Muscle of back (tissue), 11 donors: ENCODE measurements around the gene MYOZ3. TPM values are rescaled to one million over a fixed set of nuclear protein-coding genes. Genes with fewer than 3 reads are reported as not detected.

Experiments used
- DNase-seq, 3 donors: peaks; one replicate each; pipeline versions ENCODE4 v3.0.0 to v3.0.0-alpha.2; 2013
- polyA plus RNA-seq, 10 donors: library from polyadenylated mRNA; unstranded; fragments of 120-200 nt; gene quantifications; one replicate each; pipeline ENCODE4 v1.2.1, GENCODE V29; 2013; ENCODE audit not compliant: insufficient read length in 10 of 10

Gene MYOZ3
- polyA plus RNA-seq, 10 donors: 9.8 to 20.8 (median 12.3) TPM

GRCh38 chr5:150641006-150641570 is 20.0 kb upstream of the MYOZ3 start:
- DNase-seq: peak in 1 of 3 donors; percentile 62

- DNase-seq: no peak
Observed at GRCh38 chr5:150641824-150642566, 19.1 kb upstream of the MYOZ3 start.

GRCh38 chr5:150642567-150642927 is 18.5 kb upstream of the MYOZ3 start:
- DNase-seq: peak in 2 of 3 donors; percentile 79 to 84

GRCh38 chr5:150642991-150643710 is 17.9 kb upstream of the MYOZ3 start:
- no peak for DNase-seq

GRCh38 chr5:150644058-150644457 is 17.0 kb upstream of the MYOZ3 start:
- no peak for DNase-seq

- DNase-seq: no peak
Observed at GRCh38 chr5:150644514-150644913, 16.5 kb upstream of the MYOZ3 start.

- peak in 1 of 3 donors; percentile 79 for DNase-seq
Observed at GRCh38 chr5:150645070-150645700, 15.9 kb upstream of the MYOZ3 start.

GRCh38 chr5:150647275-150648251 is 13.5 kb upstream of the MYOZ3 start:
- DNase-seq: peak in 1 of 3 donors; percentile 74

- no peak for DNase-seq
Observed at GRCh38 chr5:150648294-150649107, 12.6 kb upstream of the MYOZ3 start.

GRCh38 chr5:150649108-150650020 is 11.7 kb upstream of the MYOZ3 start:
- no peak for DNase-seq

GRCh38 chr5:150650021-150651006 is 10.7 kb upstream of the MYOZ3 start:
- no peak for DNase-seq

- no peak for DNase-seq
Observed at GRCh38 chr5:150651382-150651781, 9.7 kb upstream of the MYOZ3 start.

- peak in 1 of 3 donors; percentile 21 for DNase-seq
Observed at GRCh38 chr5:150651924-150652671, 9.0 kb upstream of the MYOZ3 start.

- peak in 1 of 3 donors; percentile 48 for DNase-seq
Observed at GRCh38 chr5:150653145-150653761, 7.8 kb upstream of the MYOZ3 start.

- DNase-seq: peak in 1 of 3 donors; percentile 29
Observed at GRCh38 chr5:150653762-150654556, 7.1 kb upstream of the MYOZ3 start.

GRCh38 chr5:150655221-150655620 is 5.8 kb upstream of the MYOZ3 start:
- peak in 1 of 3 donors; percentile 23 for DNase-seq
